ENCODE results near the gene CCDC83. TPM values are rescaled to one million over a fixed set of nuclear protein-coding genes. Genes with fewer than 3 reads are reported as not detected.

CCDC83 gene
- total RNA-seq, 1 donor from 2014 or later = not detected

DNA sequence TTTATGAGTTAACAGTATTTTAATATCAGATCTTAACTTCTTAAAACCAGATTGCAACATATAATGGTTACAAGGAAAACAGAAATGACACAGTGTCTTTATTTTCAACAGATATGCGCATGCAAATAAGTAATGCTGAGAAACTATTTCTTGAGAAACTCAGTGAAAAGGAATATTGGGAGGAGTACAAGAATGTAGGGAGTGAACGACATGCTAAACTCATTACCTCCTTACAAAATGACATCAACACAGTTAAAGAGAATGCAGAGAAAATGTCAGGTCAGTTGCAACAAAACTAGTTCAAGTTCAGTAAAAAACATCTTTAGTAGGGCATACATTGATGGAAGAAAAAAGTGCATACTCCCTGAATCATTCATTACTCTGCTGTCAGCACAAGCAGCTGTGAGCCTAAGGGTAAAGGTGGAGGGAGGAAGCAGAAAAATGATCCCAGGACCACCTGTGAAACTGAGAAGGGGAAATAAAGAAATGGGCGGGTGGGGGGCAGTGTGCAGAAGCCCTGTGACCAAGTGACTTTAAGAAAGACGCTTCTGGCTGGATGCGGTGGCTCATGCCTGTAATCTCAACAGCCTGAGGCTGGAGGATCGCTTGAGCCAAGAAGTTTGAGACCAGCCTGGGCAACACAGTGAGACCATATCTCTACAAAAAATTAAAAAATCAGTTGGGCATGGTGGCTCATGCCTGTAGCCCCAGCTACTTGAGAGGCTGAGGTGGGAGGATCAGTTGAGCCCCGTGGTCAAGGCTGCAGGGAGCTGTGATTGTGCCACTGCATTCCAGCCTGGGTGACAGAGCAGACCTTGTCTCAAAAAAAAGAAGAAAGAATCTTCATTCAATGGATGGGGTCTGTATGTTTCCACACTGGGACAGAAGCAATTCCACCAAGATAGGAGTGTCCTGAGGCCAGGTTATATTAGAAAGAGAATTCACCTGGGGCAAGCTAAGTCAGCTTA is 31.2 kb downstream of the CCDC83 start:
- Histone ChIP-seq H3F3A (ENCODE audit: low read depth) (no peaks in the 10 kb centered on the region), H3K36me3 (no peaks in the 10 kb centered on the region), H3K79me2 (ENCODE audit: low read depth) (no peaks in the 10 kb centered on the region), H4K20me1 (ENCODE audit: low read depth) (no peaks in the 10 kb centered on the region), H3K4me1 (no peaks in the 10 kb centered on the region), H3K27me3 (no peaks in the 10 kb centered on the region), H3K27ac (no peak overlapping the region), H2AFZ (replicated peaks) (no peak overlapping the region), H3K9ac (no peak overlapping the region), H3K4me3 (no peak overlapping the region), H3K9me3 (ENCODE audit: low read depth) (no peaks in the 10 kb centered on the region), H3K4me2 (no peak overlapping the region)
- no peaks in the 10 kb centered on the region for H3K36me3 Mint-ChIP-seq
- H3K27ac Mint-ChIP-seq = peak overlapping the region; percentile 7
- TF ChIP-seq EZH2phosphoT487 (IDR thresholded peaks at IDR 0.05) (no peak), EZH2 (IDR thresholded peaks at IDR 0.05) (no peak)
- TF ChIP-seq, protein P1, sequence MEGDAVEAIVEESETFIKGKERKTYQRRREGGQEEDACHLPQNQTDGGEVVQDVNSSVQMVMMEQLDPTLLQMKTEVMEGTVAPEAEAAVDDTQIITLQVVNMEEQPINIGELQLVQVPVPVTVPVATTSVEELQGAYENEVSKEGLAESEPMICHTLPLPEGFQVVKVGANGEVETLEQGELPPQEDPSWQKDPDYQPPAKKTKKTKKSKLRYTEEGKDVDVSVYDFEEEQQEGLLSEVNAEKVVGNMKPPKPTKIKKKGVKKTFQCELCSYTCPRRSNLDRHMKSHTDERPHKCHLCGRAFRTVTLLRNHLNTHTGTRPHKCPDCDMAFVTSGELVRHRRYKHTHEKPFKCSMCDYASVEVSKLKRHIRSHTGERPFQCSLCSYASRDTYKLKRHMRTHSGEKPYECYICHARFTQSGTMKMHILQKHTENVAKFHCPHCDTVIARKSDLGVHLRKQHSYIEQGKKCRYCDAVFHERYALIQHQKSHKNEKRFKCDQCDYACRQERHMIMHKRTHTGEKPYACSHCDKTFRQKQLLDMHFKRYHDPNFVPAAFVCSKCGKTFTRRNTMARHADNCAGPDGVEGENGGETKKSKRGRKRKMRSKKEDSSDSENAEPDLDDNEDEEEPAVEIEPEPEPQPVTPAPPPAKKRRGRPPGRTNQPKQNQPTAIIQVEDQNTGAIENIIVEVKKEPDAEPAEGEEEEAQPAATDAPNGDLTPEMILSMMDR (IDR thresholded peaks at IDR 0.05) = no peak
- DNase-seq (ENCODE audit: low spot score) = no peak
- H3K4me3 Mint-ChIP-seq = no peak overlapping the region
- H3K9me3 Mint-ChIP-seq = no peaks in the 10 kb centered on the region
- peaks cover 8% of the 10 kb centered on the region for H3K4me1 Mint-ChIP-seq
- peaks cover 2% of the 10 kb centered on the region for H3K27me3 Mint-ChIP-seq (ENCODE audit: insufficient read depth, low read depth)

- H3K79me2 ChIP-seq (ENCODE audit: low read depth) = no peaks in the 10 kb centered on the region
- no peak overlapping the region for H3K4me2 ChIP-seq
- no peak overlapping the region for H3K4me3 ChIP-seq
- Mint-ChIP-seq H3K27ac (no peak overlapping the region), H3K4me3 (no peak overlapping the region), H3K36me3 (no peaks in the 10 kb centered on the region), H3K27me3 (ENCODE audit: insufficient read depth, low read depth) (no peaks in the 10 kb centered on the region), H3K9me3 (no peaks in the 10 kb centered on the region), H3K4me1 (peaks cover 17% of the 10 kb centered on the region)
- TF ChIP-seq, protein P1 (IDR thresholded peaks at IDR 0.05) = no peak
- TF ChIP-seq EZH2phosphoT487 (IDR thresholded peaks at IDR 0.05) (no peak), EZH2 (IDR thresholded peaks at IDR 0.05) (no peak)
- H3F3A ChIP-seq (ENCODE audit: low read depth) = no peaks in the 10 kb centered on the region
- H3K27me3 ChIP-seq = no peaks in the 10 kb centered on the region
- H3K9ac ChIP-seq = no peak overlapping the region
- no peak for DNase-seq (ENCODE audit: low spot score)
- H3K27ac ChIP-seq = no peak overlapping the region
- H3K9me3 ChIP-seq (ENCODE audit: low read depth) = no peaks in the 10 kb centered on the region
- H2AFZ ChIP-seq (replicated peaks) = no peak overlapping the region
- no peaks in the 10 kb centered on the region for H3K36me3 ChIP-seq
- H3K4me1 ChIP-seq = peaks cover 8% of the 10 kb centered on the region
- no peaks in the 10 kb centered on the region for H4K20me1 ChIP-seq (ENCODE audit: low read depth)
These were observed 33.9 kb downstream of the CCDC83 start for GRCh38 chr11:85889108-85889507.

DNA sequence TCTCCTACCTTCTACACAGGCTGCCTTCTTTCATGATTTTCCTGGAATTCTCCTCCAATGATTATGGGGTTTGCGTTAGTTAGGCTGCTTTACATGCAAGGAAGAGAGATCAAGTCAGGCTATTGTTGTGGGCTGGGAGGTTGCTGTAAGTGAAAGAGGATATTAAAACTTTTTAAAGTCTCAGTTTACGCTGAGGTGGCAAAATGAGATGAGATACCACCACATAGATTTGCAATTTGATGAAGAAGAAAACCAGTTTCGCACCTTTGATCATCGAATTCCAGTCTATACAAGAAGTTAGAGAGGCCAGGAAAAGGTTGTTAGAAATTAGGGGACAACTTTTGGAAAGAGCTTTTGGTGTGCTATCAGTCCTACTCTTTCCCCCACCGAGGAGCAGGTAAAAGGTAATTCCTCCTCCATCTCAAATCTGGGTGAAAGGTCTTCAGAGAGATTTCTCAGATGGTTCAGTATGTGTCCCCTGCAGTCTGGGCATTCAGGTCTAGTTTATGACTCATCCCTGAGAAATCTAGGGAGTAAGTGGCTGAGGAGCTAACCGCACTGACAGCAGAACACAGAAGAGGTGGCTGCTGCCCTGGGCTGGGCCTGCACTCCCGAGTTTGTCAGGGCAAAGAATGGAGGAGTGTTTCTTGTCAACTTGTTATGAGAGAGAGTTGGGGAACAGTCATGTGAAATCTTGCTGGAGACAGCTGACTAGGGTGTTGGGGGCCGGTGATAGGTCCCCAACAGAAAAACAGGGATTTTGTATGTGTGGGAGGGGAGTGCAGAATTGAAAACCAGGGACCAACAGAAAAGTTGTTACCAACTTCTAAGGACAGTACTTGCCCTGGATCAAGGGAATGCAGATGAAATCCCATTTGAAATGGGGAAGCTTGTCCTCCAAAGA is 34.7 kb downstream of the CCDC83 start:
- Histone ChIP-seq H3K27ac (no peak overlapping the region), H4K20me1 (ENCODE audit: low read depth) (no peaks in the 10 kb centered on the region)
- no peak for DNase-seq (ENCODE audit: low spot score)

More for the DNA sequence above, 34.7 kb downstream of the CCDC83 start:
- peaks cover 17% of the 10 kb centered on the region for H3K4me1 Mint-ChIP-seq
- H3K27me3 Mint-ChIP-seq (ENCODE audit: insufficient read depth, low read depth) = no peaks in the 10 kb centered on the region
- H3K36me3 Mint-ChIP-seq = no peaks in the 10 kb centered on the region
- H3K9me3 ChIP-seq (ENCODE audit: low read depth) = no peaks in the 10 kb centered on the region
- no peaks in the 10 kb centered on the region for H3K79me2 ChIP-seq (ENCODE audit: low read depth)
- no peak overlapping the region for H3K27ac Mint-ChIP-seq
- no peak overlapping the region for H3K4me3 Mint-ChIP-seq
- H3K9ac ChIP-seq = no peak overlapping the region
- no peak overlapping the region for H3K4me3 ChIP-seq
- TF ChIP-seq EZH2phosphoT487 (IDR thresholded peaks at IDR 0.05) (no peak), EZH2 (IDR thresholded peaks at IDR 0.05) (no peak)
- TF ChIP-seq, protein P1 (IDR thresholded peaks at IDR 0.05) = no peak
- no peak overlapping the region for H3K4me2 ChIP-seq
- peaks cover 8% of the 10 kb centered on the region for H3K4me1 ChIP-seq
- H3K9me3 Mint-ChIP-seq = no peaks in the 10 kb centered on the region
- H3K36me3 ChIP-seq = no peaks in the 10 kb centered on the region
- H3K27me3 ChIP-seq = no peaks in the 10 kb centered on the region
- no peaks in the 10 kb centered on the region for H3F3A ChIP-seq (ENCODE audit: low read depth)
- H2AFZ ChIP-seq (replicated peaks) = no peak overlapping the region

All from neural progenitor cell (in vitro differentiated cells).